Mesothelial cell of epicardium (in vitro differentiated cells): Measurements from ENCODE around the gene GRIA1. TPM values are rescaled to one million over a fixed set of nuclear protein-coding genes. Genes with fewer than 3 reads are reported as not detected.

Source experiments
- DNase-seq, 2 experiments: peaks; one replicate each; pipeline ENCODE4 v3.0.0; 2021; ENCODE audit warnings: low spot score in 2 of 2; ENCODE audit not compliant: unreplicated experiment in 2 of 2
- H3K27ac Mint-ChIP-seq: 2 replicates; pipeline ENCODE4 v1.8.0; 2021; ENCODE audit warnings: mixed read lengths
- H3K27me3 Mint-ChIP-seq: 2 replicates; pipeline ENCODE4 v1.8.0; 2021; ENCODE audit warnings: low read depth, mixed read lengths
- H3K36me3 Mint-ChIP-seq: 2 replicates; pipeline ENCODE4 v1.8.0; 2021; ENCODE audit warnings: mixed read lengths
- H3K4me1 Mint-ChIP-seq: 2 replicates; pipeline ENCODE4 v1.8.0; 2021; ENCODE audit warnings: mixed read lengths
- H3K4me3 Mint-ChIP-seq: 2 replicates; pipeline ENCODE4 v1.8.0; 2021; ENCODE audit warnings: mild to moderate bottlenecking, moderate library complexity, mixed read lengths
- H3K9me3 Mint-ChIP-seq: 2 replicates; pipeline ENCODE4 v1.8.0; 2021; ENCODE audit warnings: mixed read lengths
- CTCF ChIP-seq: fragments of 200-600 bp; sonication (generic); IDR thresholded peaks from one replicate; pipeline ENCODE4 v1.5.0; 2021; ENCODE audit warnings: antibody characterized with exemption; ENCODE audit not compliant: unreplicated experiment
- total RNA-seq: library from RNA; stranded (reverse); gene quantifications from 3 replicates; pipeline ENCODE4 v1.2.1, GENCODE V29; 2021

GRIA1 gene
- total RNA-seq, 1 donor from 2014 or later: 1.3 TPM

- Mint-ChIP-seq H3K9me3 (peaks cover 17% of the 10 kb centered on the region), H3K36me3 (no peaks in the 10 kb centered on the region), H3K27me3 (peaks cover 4% of the 10 kb centered on the region), H3K4me3 (no peak overlapping the region), H3K27ac (no peak overlapping the region), H3K4me1 (peaks cover 4% of the 10 kb centered on the region)
- DNase-seq: no peak
- TF ChIP-seq CTCF: no peak
Measured at GRCh38 chr5:153755913-153756500, 265.5 kb downstream of the GRIA1 start.

GRCh38 chr5:153756540-153756939, 266.1 kb downstream of the GRIA1 start:
- H3K27me3 Mint-ChIP-seq: peaks cover 4% of the 10 kb centered on the region
- H3K36me3 Mint-ChIP-seq: no peaks in the 10 kb centered on the region
- no peak for TF ChIP-seq CTCF
- H3K4me3 Mint-ChIP-seq: no peak overlapping the region
- H3K27ac Mint-ChIP-seq: no peak overlapping the region
- DNase-seq: no peak
- peaks cover 22% of the 10 kb centered on the region for H3K9me3 Mint-ChIP-seq
- peaks cover 1% of the 10 kb centered on the region for H3K4me1 Mint-ChIP-seq

GRCh38 chr5:153765987-153766386, 275.5 kb downstream of the GRIA1 start:
- Mint-ChIP-seq H3K36me3 (no peaks in the 10 kb centered on the region), H3K27ac (no peak overlapping the region), H3K9me3 (peaks cover 9% of the 10 kb centered on the region), H3K4me3 (no peak overlapping the region), H3K4me1 (peaks cover 14% of the 10 kb centered on the region), H3K27me3 (peaks cover 2% of the 10 kb centered on the region)
- DNase-seq: no peak
- TF ChIP-seq CTCF: no peak

GRCh38 chr5:153767221-153768188, 277.0 kb downstream of the GRIA1 start:
- no peak for DNase-seq
- Mint-ChIP-seq H3K27ac (no peak overlapping the region), H3K27me3 (peaks cover 7% of the 10 kb centered on the region), H3K4me3 (no peak overlapping the region), H3K36me3 (no peaks in the 10 kb centered on the region), H3K4me1 (peaks cover 26% of the 10 kb centered on the region), H3K9me3 (no peaks in the 10 kb centered on the region)
- TF ChIP-seq CTCF: no peak

- Mint-ChIP-seq H3K27me3 (peaks cover 5% of the 10 kb centered on the region), H3K4me1 (peaks cover 32% of the 10 kb centered on the region), H3K36me3 (no peaks in the 10 kb centered on the region), H3K9me3 (no peaks in the 10 kb centered on the region), H3K4me3 (no peak overlapping the region), H3K27ac (no peak overlapping the region)
- no peak for DNase-seq
- no peak for TF ChIP-seq CTCF
Measured at GRCh38 chr5:153770066-153770465, 279.6 kb downstream of the GRIA1 start.
